Measurements from ENCODE around the gene ALX3. TPM values are rescaled to one million over a fixed set of nuclear protein-coding genes. Genes with fewer than 3 reads are reported as not detected.
A peak's percentile ranks its signal among the peaks of the same experiment; 100 is the strongest.

The ALX3 gene
- total RNA-seq, 1 donor from 2014 or later: not detected

- DNase-seq (ENCODE audit: low spot score): no peak
- no peak for TF ChIP-seq CTCF (IDR thresholded peaks at IDR 0.05)
- Mint-ChIP-seq H3K4me3 (ENCODE audit: unreplicated experiment) (no peak overlapping the region), H3K36me3 (ENCODE audit: low read depth) (peaks cover 41% of the 10 kb centered on the region), H3K9me3 (ENCODE audit: low read depth) (no peaks in the 10 kb centered on the region), H3K27me3 (ENCODE audit: low read depth) (no peaks in the 10 kb centered on the region), H3K27ac (ENCODE audit: unreplicated experiment) (no peak overlapping the region), H3K4me1 (ENCODE audit: low read depth) (peaks cover 10% of the 10 kb centered on the region)
These were observed 21.4 kb downstream of the ALX3 start for GRCh38 chr1:110048923-110049601.

- H3K27me3 Mint-ChIP-seq (ENCODE audit: low read depth): no peaks in the 10 kb centered on the region
- H3K4me3 Mint-ChIP-seq (ENCODE audit: unreplicated experiment): no peak overlapping the region
- peaks cover 7% of the 10 kb centered on the region for H3K4me1 Mint-ChIP-seq (ENCODE audit: low read depth)
- no peak for DNase-seq (ENCODE audit: low spot score)
- no peaks in the 10 kb centered on the region for H3K9me3 Mint-ChIP-seq (ENCODE audit: low read depth)
- TF ChIP-seq CTCF (IDR thresholded peaks at IDR 0.05): no peak
- peaks cover 44% of the 10 kb centered on the region for H3K36me3 Mint-ChIP-seq (ENCODE audit: low read depth)
- H3K27ac Mint-ChIP-seq (ENCODE audit: unreplicated experiment): no peak overlapping the region
These were observed 22.2 kb downstream of the ALX3 start for GRCh38 chr1:110048240-110048639.

- H3K36me3 Mint-ChIP-seq (ENCODE audit: low read depth): peaks cover 45% of the 10 kb centered on the region
- no peaks in the 10 kb centered on the region for H3K27me3 Mint-ChIP-seq (ENCODE audit: low read depth)
- no peak for DNase-seq (ENCODE audit: low spot score)
- H3K4me3 Mint-ChIP-seq (ENCODE audit: unreplicated experiment): no peak overlapping the region
- TF ChIP-seq CTCF (IDR thresholded peaks at IDR 0.05): peak; percentile 10
- no peaks in the 10 kb centered on the region for H3K9me3 Mint-ChIP-seq (ENCODE audit: low read depth)
- H3K27ac Mint-ChIP-seq (ENCODE audit: unreplicated experiment): no peak overlapping the region
- H3K4me1 Mint-ChIP-seq (ENCODE audit: low read depth): peaks cover 7% of the 10 kb centered on the region
These were observed 23.0 kb downstream of the ALX3 start for GRCh38 chr1:110047463-110047862.

GRCh38 chr1:110043016-110043415 is 27.5 kb downstream of the ALX3 start:
- H3K27ac Mint-ChIP-seq (ENCODE audit: unreplicated experiment): no peak overlapping the region
- DNase-seq (ENCODE audit: low spot score): no peak
- no peak overlapping the region for H3K4me3 Mint-ChIP-seq (ENCODE audit: unreplicated experiment)
- H3K27me3 Mint-ChIP-seq (ENCODE audit: low read depth): no peaks in the 10 kb centered on the region
- TF ChIP-seq CTCF (IDR thresholded peaks at IDR 0.05): no peak
- H3K4me1 Mint-ChIP-seq (ENCODE audit: low read depth): no peaks in the 10 kb centered on the region
- H3K9me3 Mint-ChIP-seq (ENCODE audit: low read depth): no peaks in the 10 kb centered on the region
- H3K36me3 Mint-ChIP-seq (ENCODE audit: low read depth): peaks cover 59% of the 10 kb centered on the region

GRCh38 chr1:110040548-110040947 is 29.9 kb downstream of the ALX3 start:
- no peak for DNase-seq (ENCODE audit: low spot score)
- no peak for TF ChIP-seq CTCF (IDR thresholded peaks at IDR 0.05)
- no peaks in the 10 kb centered on the region for H3K27me3 Mint-ChIP-seq (ENCODE audit: low read depth)
- H3K4me1 Mint-ChIP-seq (ENCODE audit: low read depth): peaks cover 15% of the 10 kb centered on the region
- no peak overlapping the region for H3K27ac Mint-ChIP-seq (ENCODE audit: unreplicated experiment)
- peaks cover 46% of the 10 kb centered on the region for H3K36me3 Mint-ChIP-seq (ENCODE audit: low read depth)
- no peak overlapping the region for H3K4me3 Mint-ChIP-seq (ENCODE audit: unreplicated experiment)
- no peaks in the 10 kb centered on the region for H3K9me3 Mint-ChIP-seq (ENCODE audit: low read depth)
